DND-41 (cell line): ENCODE data around the gene SPINK1.

Source experiments
- ATAC-seq: fragments of 200-7000 bp; cut with Tn5 transposase; 3 replicates; pipeline ENCODE4 v1.9.1; 2021; ENCODE audit warnings: low read depth; ENCODE audit not compliant: insufficient read depth
- DNase-seq: peaks from one replicate; pipeline ENCODE4 v3.0.0-alpha.2; 2020
- H2AFZ ChIP-seq: 2 replicates; pipeline ENCODE4 v1.6.0; 2012; ENCODE audit warnings: low read depth, low read length
- H3K27ac ChIP-seq: 2 replicates; pipeline ENCODE4 v1.5.1; 2012; ENCODE audit warnings: low read length, inconsistent platforms
- H3K27me3 ChIP-seq: fragments of 200-600 bp; sonication (generic); 2 replicates; pipeline ENCODE4 v1.6.0; 2012; ENCODE audit warnings: low read length, mild to moderate bottlenecking, inconsistent platforms; ENCODE audit not compliant: insufficient read depth, poor library complexity
- H3K36me3 ChIP-seq: 2 replicates; pipeline ENCODE4 v1.5.1; 2012; ENCODE audit warnings: low read length, inconsistent platforms; ENCODE audit not compliant: insufficient read depth
- H3K4me1 ChIP-seq: 2 replicates; pipeline ENCODE4 v1.5.1; 2012; ENCODE audit warnings: mild to moderate bottlenecking, low read length; ENCODE audit not compliant: insufficient read depth
- H3K4me2 ChIP-seq: 2 replicates; pipeline ENCODE4 v1.6.0; 2012; ENCODE audit warnings: mild to moderate bottlenecking, moderate library complexity, low read length, inconsistent platforms; ENCODE audit not compliant: insufficient read depth
- H3K4me3 ChIP-seq, 2 experiments: fragments of 200-600 bp in 1 of 2; shearing (Covaris generic) in 1 of 2; 2 replicates each; pipeline ENCODE4 v1.5.1; 2012 to 2016; ENCODE audit warnings: inconsistent platforms in 2 of 2, low read length in 2 of 2, mild to moderate bottlenecking in 2 of 2, low read depth in 1 of 2, moderate library complexity in 1 of 2
- H3K79me2 ChIP-seq: 2 replicates; pipeline ENCODE4 v1.6.0; 2012; ENCODE audit warnings: low read length, inconsistent platforms; ENCODE audit not compliant: insufficient read depth
- H3K9ac ChIP-seq: 2 replicates; pipeline ENCODE4 v1.6.0; 2012; ENCODE audit warnings: low read depth, mild to moderate bottlenecking, inconsistent platforms, low read length, moderate library complexity
- H3K9me3 ChIP-seq: 2 replicates; pipeline ENCODE4 v1.5.1; 2012; ENCODE audit warnings: low read length, moderate library complexity, mild to moderate bottlenecking, inconsistent platforms; ENCODE audit not compliant: insufficient read depth, severe bottlenecking
- H4K20me1 ChIP-seq: 2 replicates; pipeline ENCODE4 v1.6.0; 2012; ENCODE audit warnings: low read length; ENCODE audit not compliant: insufficient read depth
- CTCF ChIP-seq: IDR thresholded peaks from 2 replicates; pipeline ENCODE4 v1.5.1; 2012; ENCODE audit warnings: borderline replicate concordance, low read length, moderate library complexity, mild to moderate bottlenecking; ENCODE audit not compliant: poor library complexity, severe bottlenecking; ENCODE audit errors: extremely low read depth
- EZH2 ChIP-seq: IDR thresholded peaks from 3 replicates; pipeline ENCODE4 v1.6.1; 2012; ENCODE audit warnings: borderline replicate concordance, low read depth, mild to moderate bottlenecking, moderate library complexity, low read length, inconsistent platforms; ENCODE audit not compliant: severe bottlenecking

Gene SPINK1

GRCh38 chr5:147796556-147797308 lies 34.7 kb downstream of the SPINK1 start:
- H3K36me3 ChIP-seq = no peaks in the 10 kb centered on the region
- no peak overlapping the region for H2AFZ ChIP-seq
- no peak for ATAC-seq
- no peak overlapping the region for H3K27ac ChIP-seq
- no peak overlapping the region for H3K9ac ChIP-seq
- no peaks in the 10 kb centered on the region for H3K79me2 ChIP-seq
- no peak overlapping the region for H3K4me2 ChIP-seq
- H3K4me1 ChIP-seq = no peaks in the 10 kb centered on the region
- H4K20me1 ChIP-seq = no peaks in the 10 kb centered on the region
- H3K4me3 ChIP-seq = no peak overlapping the region
- DNase-seq = no peak
- H3K27me3 ChIP-seq = no peaks in the 10 kb centered on the region
- H3K9me3 ChIP-seq = no peaks in the 10 kb centered on the region
- TF ChIP-seq CTCF = no peak
- TF ChIP-seq EZH2 = no peak

- Histone ChIP-seq H3K4me3 (no peak overlapping the region), H4K20me1 (no peaks in the 10 kb centered on the region), H3K79me2 (no peaks in the 10 kb centered on the region), H3K4me2 (no peak overlapping the region), H3K36me3 (no peaks in the 10 kb centered on the region), H3K9ac (no peak overlapping the region), H3K9me3 (no peaks in the 10 kb centered on the region), H3K27ac (no peak overlapping the region), H2AFZ (no peak overlapping the region), H3K27me3 (no peaks in the 10 kb centered on the region), H3K4me1 (no peaks in the 10 kb centered on the region)
- DNase-seq (no peak), ATAC-seq (no peak)
- TF ChIP-seq CTCF (no peak), EZH2 (no peak)
These were observed 40.3 kb downstream of the SPINK1 start for GRCh38 chr5:147791181-147791580.

GRCh38 chr5:147789820-147790219 lies 41.7 kb downstream of the SPINK1 start:
- DNase-seq = no peak
- no peak for ATAC-seq
- TF ChIP-seq EZH2 (no peak), CTCF (no peak)
- Histone ChIP-seq H3K9me3 (no peaks in the 10 kb centered on the region), H3K79me2 (no peaks in the 10 kb centered on the region), H3K27ac (no peak overlapping the region), H3K27me3 (no peaks in the 10 kb centered on the region), H3K9ac (no peak overlapping the region), H3K36me3 (no peaks in the 10 kb centered on the region), H3K4me1 (no peaks in the 10 kb centered on the region), H2AFZ (no peak overlapping the region), H3K4me2 (no peak overlapping the region), H4K20me1 (no peaks in the 10 kb centered on the region), H3K4me3 (no peak overlapping the region)
